KMS-11 (cell line): Measurements from ENCODE around the gene GOLGA8K.
"Not testable (repeated sequence)": the region's sequence is repeated elsewhere in the genome, so short reads cannot be mapped to it uniquely, and the experiment has no call there.

Experiments
- H2AFZ ChIP-seq: fragments of 200-600 bp; sonication (generic); 2 replicates; pipeline ENCODE4 v1.6.1; 2016; ENCODE audit warnings: antibody characterized with exemption, mixed run types, low read depth
- H3K27ac ChIP-seq: fragments of 200-600 bp; sonication (generic); 2 replicates; pipeline ENCODE4 v1.6.1; 2016; ENCODE audit warnings: mild to moderate bottlenecking, mixed run types
- H3K27me3 ChIP-seq: fragments of 200-600 bp; sonication (generic); 2 replicates; pipeline ENCODE4 v1.6.1; 2017; ENCODE audit warnings: mild to moderate bottlenecking, low read depth, mixed run types, moderate library complexity; ENCODE audit not compliant: insufficient read depth
- H3K36me3 ChIP-seq: fragments of 200-600 bp; sonication (generic); 2 replicates; pipeline ENCODE4 v1.6.1; 2017; ENCODE audit warnings: mild to moderate bottlenecking, mixed run types; ENCODE audit not compliant: insufficient read depth
- H3K4me1 ChIP-seq: fragments of 200-600 bp; sonication (generic); 2 replicates; pipeline ENCODE4 v1.6.1; 2016; ENCODE audit warnings: mild to moderate bottlenecking, low read depth, mixed run types; ENCODE audit not compliant: poor library complexity, severe bottlenecking
- H3K4me2 ChIP-seq: fragments of 200-600 bp; sonication (generic); 2 replicates; pipeline ENCODE4 v1.7.0; 2016; ENCODE audit warnings: mild to moderate bottlenecking, mixed run types
- H3K4me3 ChIP-seq: fragments of 200-600 bp; sonication (generic); IDR thresholded peaks from 2 replicates; pipeline ENCODE4 v1.6.1; 2017; ENCODE audit warnings: low read depth, low read length, mixed read lengths; ENCODE audit not compliant: insufficient read depth
- H3K79me2 ChIP-seq: fragments of 200-600 bp; sonication (generic); 2 replicates; pipeline ENCODE4 v1.6.1; 2016; ENCODE audit warnings: low read depth, mixed run types; ENCODE audit not compliant: insufficient read depth
- H3K9ac ChIP-seq: fragments of 200-600 bp; sonication (generic); 2 replicates; pipeline ENCODE4 v1.6.1; 2016; ENCODE audit warnings: mild to moderate bottlenecking, mixed run types
- H4K20me1 ChIP-seq: fragments of 200-600 bp; sonication (generic); 2 replicates; pipeline ENCODE4 v1.6.1; 2016; ENCODE audit warnings: mild to moderate bottlenecking, mixed run types; ENCODE audit not compliant: insufficient read depth

Gene GOLGA8K

DNA sequence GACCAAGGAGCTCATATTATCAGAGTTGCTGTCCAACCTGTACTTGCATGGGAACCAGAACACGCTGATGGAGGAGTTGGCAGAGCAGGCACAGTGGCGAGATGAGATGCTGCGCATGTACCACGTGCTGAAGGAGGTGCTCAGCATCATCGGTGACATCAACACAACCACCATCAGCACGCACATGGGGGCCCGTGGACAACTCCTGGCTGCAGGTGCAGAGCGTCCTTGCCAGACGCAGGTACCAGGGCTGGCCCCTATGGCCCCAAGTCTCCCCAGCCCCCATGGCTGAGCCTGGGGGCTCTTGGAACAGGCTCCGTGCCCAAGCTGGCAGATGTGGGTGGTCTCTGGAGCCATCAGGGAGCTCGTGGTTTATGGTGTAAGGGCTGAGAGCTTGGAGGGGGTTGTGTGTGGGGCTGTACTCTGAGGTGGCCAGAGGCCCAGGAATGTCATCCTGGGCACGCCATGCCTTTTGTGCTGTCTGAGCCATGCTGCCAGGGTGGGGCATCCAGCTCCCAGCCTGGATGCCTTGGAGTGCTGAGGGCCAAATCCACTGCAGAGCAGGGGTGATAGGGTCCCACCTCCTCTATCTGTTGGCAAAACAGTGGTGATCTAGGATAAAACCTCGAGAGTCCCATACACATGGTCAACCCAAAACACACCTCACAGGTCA, 17.1 kb downstream of the GOLGA8K start:
- H3K79me2 ChIP-seq, H3K27me3 ChIP-seq, H2AFZ ChIP-seq, H3K4me3 ChIP-seq, H3K4me2 ChIP-seq, H3K4me1 ChIP-seq, H3K36me3 ChIP-seq, H4K20me1 ChIP-seq, H3K27ac ChIP-seq, H3K9ac ChIP-seq: not testable (repeated sequence)

DNA sequence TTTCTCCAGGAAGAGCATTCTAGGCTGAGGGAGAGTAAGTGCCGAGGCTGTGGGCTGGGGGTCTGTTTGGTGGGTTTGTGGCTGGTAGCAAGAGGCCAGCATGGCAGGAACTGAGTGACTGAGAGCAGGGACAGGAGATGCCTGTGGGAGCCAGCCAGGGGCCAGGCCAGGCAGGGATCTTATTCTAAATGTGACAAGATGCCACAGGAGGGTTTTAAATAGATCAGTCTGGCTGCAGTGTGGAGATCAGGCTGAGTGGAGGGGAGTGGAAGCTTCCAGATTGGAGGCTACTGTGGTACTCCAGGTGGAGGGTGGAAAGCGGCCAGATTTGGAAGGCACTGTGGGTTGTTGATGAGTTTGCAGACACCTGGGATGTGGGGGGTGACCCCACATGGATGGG, 28.9 kb downstream of the GOLGA8K start:
- not testable (repeated sequence) for H3K4me3 ChIP-seq, H3K9ac ChIP-seq

DNA sequence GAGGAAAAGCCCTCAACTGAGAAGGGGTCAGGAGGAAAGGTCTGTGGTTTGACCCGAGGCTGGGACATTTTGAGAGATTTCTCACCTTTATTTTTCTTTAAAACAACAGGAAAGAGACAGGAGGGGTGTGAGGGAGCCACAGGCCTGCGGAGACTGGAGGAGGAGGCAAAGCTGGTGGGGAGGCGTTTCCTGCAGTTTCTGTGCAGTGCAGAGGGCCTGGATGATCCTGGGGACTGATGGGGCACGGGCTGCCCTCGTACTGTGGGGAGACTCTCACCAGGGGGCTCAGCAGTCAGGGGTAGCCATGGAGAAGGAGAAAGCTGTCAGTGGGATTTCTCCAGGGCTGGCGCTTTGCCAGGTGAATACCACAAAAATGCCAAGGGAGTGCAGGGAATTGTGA, 29.4 kb downstream of the GOLGA8K start:
- not testable (repeated sequence) for H4K20me1 ChIP-seq, H3K27ac ChIP-seq, H2AFZ ChIP-seq, H3K36me3 ChIP-seq, H3K9ac ChIP-seq, H3K79me2 ChIP-seq, H3K4me1 ChIP-seq, H3K4me2 ChIP-seq, H3K4me3 ChIP-seq, H3K27me3 ChIP-seq

More for the DNA sequence above, 28.9 kb downstream of the GOLGA8K start:
- H3K27ac ChIP-seq, H3K79me2 ChIP-seq, H3K27me3 ChIP-seq, H3K4me2 ChIP-seq, H2AFZ ChIP-seq, H3K36me3 ChIP-seq, H4K20me1 ChIP-seq, H3K4me1 ChIP-seq: not testable (repeated sequence)

DNA sequence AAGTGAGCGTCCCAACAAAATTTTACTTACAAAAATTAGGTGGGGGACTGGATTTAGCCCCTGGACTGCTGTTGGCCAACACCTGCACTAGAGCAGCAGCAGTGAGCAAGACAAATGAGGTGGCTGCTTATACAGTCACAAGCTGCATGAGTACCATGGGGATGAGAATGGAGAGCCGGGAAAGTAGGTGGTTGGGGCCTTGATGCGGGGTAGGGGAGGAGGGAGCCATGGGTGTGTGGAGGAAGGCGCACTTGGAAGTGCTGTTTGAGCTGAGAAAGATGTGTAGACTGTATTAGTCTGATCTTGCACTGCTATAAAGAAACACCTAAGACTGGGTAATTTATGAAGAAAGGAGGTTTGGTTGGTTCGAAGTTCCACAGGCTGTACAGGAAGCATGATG, 31.0 kb downstream of the GOLGA8K start:
- H3K27ac ChIP-seq, H2AFZ ChIP-seq, H3K79me2 ChIP-seq, H4K20me1 ChIP-seq, H3K4me1 ChIP-seq, H3K4me3 ChIP-seq, H3K4me2 ChIP-seq, H3K36me3 ChIP-seq, H3K9ac ChIP-seq, H3K27me3 ChIP-seq: not testable (repeated sequence)

DNA sequence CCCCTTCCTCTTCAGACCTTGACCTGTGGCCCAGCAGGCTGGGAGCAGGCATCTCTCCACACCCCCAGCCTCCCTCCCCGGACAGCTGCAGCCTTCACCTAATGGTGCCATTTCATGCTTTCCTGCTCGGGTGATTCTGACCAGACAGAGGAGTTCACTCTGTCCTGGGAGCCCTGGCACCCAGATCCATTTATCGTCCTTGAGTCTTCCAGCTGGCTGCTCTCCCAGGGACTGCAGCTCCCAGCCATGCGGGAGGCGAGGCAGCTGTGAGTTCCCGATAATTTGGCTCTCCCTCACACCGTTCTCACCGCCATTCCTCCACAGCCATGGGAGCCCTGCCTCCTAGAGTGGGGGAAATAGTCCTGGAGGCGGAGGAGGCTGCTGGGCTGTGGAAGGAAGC, 32.6 kb downstream of the GOLGA8K start:
- H3K9ac ChIP-seq, H2AFZ ChIP-seq, H3K79me2 ChIP-seq, H4K20me1 ChIP-seq, H3K4me2 ChIP-seq, H3K36me3 ChIP-seq, H3K27ac ChIP-seq, H3K4me1 ChIP-seq, H3K27me3 ChIP-seq, H3K4me3 ChIP-seq: not testable (repeated sequence)

DNA sequence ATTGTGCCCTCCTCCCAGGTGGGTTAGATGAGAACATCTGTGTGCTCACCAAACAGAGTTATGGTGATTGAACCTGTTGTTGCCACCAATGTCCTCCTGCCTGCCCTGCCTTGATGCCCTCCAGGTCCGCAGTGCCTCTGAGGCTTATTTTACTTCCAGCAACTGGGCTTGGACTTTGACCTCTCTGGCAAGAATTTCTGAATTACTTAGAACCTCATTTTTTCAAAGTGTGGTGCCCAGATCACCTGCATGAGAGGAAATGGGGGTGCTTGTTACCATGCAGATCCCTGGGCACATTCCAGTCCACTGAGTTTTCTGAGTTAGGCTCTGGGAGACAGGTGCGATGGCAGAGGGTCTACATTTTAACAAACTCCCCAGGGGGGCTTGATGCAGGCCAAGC, 33.0 kb downstream of the GOLGA8K start:
- not testable (repeated sequence) for H3K36me3 ChIP-seq, H3K27ac ChIP-seq, H3K79me2 ChIP-seq, H3K4me2 ChIP-seq, H2AFZ ChIP-seq, H3K4me1 ChIP-seq, H4K20me1 ChIP-seq, H3K4me3 ChIP-seq, H3K9ac ChIP-seq, H3K27me3 ChIP-seq

DNA sequence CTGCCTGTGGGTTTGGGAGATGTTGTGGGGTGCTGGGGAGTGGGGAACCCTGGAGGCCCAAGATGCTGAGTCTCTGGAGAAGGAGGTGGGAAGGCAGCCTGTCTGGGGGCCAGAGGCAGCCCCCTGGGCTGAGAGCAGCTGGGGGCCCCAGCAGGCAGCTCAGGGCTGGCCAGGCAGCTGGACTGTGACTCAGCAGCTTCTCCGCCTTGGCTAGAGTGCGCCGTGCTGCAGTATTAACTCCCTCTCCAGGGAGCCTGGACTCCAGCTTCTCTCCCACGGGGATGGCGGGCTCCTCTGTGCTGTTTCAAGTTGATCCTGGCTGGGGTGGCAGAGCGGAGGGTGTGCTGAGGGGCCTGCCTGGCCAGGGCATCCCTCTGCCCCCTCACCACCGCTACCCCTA, 36.6 kb downstream of the GOLGA8K start:
- H3K4me1 ChIP-seq, H3K27me3 ChIP-seq, H3K4me3 ChIP-seq, H3K36me3 ChIP-seq, H3K4me2 ChIP-seq, H3K27ac ChIP-seq, H4K20me1 ChIP-seq, H3K9ac ChIP-seq, H2AFZ ChIP-seq, H3K79me2 ChIP-seq: not testable (repeated sequence)

DNA sequence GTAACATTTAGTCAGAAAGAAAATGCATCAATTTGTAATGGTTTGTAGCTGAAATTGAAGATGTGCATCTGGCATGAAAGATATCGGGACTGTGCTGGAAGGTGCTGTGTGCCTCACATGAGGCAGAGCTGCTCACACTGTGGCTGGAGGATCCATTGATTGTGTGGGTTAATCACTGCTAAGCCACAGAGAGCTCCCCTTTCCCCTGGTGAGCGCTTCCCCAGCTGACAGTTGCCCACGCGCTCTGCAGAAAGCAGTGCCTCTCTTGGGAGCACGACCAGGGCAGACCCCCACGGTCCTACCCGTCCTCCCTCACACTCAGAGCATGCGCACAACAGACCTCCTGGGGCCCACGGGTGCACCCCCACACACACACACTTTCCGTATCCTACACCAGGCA, 37.1 kb downstream of the GOLGA8K start:
- H3K9ac ChIP-seq, H3K4me1 ChIP-seq, H4K20me1 ChIP-seq, H3K27me3 ChIP-seq, H3K79me2 ChIP-seq, H2AFZ ChIP-seq, H3K27ac ChIP-seq, H3K36me3 ChIP-seq, H3K4me3 ChIP-seq, H3K4me2 ChIP-seq: not testable (repeated sequence)

DNA sequence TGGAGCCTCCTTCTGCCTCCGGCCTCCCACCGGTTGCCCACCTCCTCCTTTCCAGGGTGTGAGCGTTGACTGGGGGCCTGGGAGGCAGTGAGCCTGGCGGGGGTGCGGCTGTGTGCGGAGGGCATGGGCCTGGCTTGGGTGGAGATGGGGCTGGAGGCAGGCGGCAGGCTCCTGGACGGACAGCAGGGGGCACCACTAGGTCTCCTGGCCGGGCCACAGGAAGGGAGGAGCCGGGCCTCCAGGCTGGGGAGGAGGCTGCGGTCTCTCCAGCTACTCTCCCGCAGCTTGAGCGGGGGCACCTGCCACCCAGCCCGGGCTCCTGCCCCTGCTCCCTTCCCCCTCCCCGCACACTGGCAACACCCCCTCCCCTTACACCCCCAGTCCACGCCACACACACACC, 38.1 kb downstream of the GOLGA8K start:
- not testable (repeated sequence) for H3K4me1 ChIP-seq, H3K9ac ChIP-seq, H3K79me2 ChIP-seq, H2AFZ ChIP-seq, H3K36me3 ChIP-seq, H3K4me3 ChIP-seq, H3K27ac ChIP-seq, H3K4me2 ChIP-seq, H3K27me3 ChIP-seq, H4K20me1 ChIP-seq

DNA sequence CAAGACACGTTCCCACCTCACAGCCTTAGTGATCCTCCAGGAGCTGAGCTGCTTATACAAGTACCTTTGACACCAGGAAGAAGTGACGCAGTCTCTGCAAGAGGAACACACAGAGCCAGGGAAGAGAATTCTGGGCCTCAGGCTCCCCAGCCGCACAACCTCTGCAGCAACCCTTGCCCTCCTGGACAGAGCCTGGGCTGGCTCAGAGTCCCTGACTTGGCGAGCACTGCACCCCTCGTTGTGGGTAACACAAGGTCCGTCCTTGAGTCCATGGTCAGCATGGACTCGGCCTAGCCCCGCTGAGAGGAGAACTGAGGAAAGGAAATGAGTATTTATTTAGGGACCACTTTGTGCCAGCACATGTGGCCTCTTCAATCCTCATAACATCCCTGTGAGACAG, 39.6 kb downstream of the GOLGA8K start:
- not testable (repeated sequence) for H3K79me2 ChIP-seq, H3K27ac ChIP-seq, H3K36me3 ChIP-seq, H2AFZ ChIP-seq, H3K4me3 ChIP-seq, H4K20me1 ChIP-seq, H3K4me1 ChIP-seq, H3K27me3 ChIP-seq, H3K4me2 ChIP-seq, H3K9ac ChIP-seq

DNA sequence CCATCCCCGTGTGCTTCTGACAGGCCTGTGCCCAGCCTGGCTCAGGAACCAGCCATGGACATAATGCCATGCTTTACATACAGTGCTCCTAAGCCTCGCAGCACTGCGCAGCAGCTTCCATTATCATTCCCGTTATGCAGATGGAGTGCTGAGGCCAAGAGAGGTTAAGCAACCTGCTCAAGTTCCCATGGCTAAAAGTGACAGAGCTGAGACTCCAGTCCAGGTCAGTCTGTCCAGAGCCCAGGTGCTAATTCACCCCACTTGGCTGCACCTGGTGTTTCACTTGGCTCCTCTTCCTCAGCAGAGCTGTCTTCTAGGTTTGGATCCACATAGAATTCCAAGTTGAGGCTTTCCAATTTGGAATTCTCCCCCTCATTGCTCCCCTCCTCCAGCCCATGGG, 41.4 kb downstream of the GOLGA8K start:
- H3K79me2 ChIP-seq, H3K4me3 ChIP-seq, H4K20me1 ChIP-seq, H3K9ac ChIP-seq, H3K36me3 ChIP-seq, H2AFZ ChIP-seq, H3K4me1 ChIP-seq, H3K4me2 ChIP-seq, H3K27me3 ChIP-seq, H3K27ac ChIP-seq: not testable (repeated sequence)
